SK-N-SH (cell line): ENCODE measurements around the gene INIP.

Experiments
- CHD2 ChIP-seq: fragments of 150-350 bp; IDR thresholded peaks from 2 replicates; pipeline ENCODE4 v1.6.1; 2018; ENCODE audit warnings: low read length; ENCODE audit not compliant: partially characterized antibody
- GABPA ChIP-seq: IDR thresholded peaks from 2 replicates; pipeline ENCODE4 v1.4.0; 2012; ENCODE audit warnings: low read depth, mild to moderate bottlenecking
- POLR2AphosphoS5 ChIP-seq: IDR thresholded peaks from 2 replicates; pipeline ENCODE4 v1.6.1; 2012; ENCODE audit warnings: low read depth, low read length
- RAD21 ChIP-seq: IDR thresholded peaks from 2 replicates; pipeline ENCODE4 v1.6.1; 2012; ENCODE audit warnings: mild to moderate bottlenecking, low read length
- RFX5 ChIP-seq: IDR thresholded peaks from 2 replicates; pipeline ENCODE4 v1.6.1; 2012; ENCODE audit warnings: mild to moderate bottlenecking, improper control_type of control experiment, low read length
- TCF12 ChIP-seq: IDR thresholded peaks from 2 replicates; pipeline ENCODE4 v1.4.0; 2012
- TF ChIP-seq, protein P1 (sequence below): fragments of 200-600 bp; sonication (generic); IDR thresholded peaks from 2 replicates; pipeline ENCODE4 v1.6.1; 2017; ENCODE audit warnings: antibody characterized with exemption, mild to moderate bottlenecking, moderate library complexity
- TF ChIP-seq, protein P2 (sequence below): IDR thresholded peaks from 2 replicates; pipeline ENCODE4 v1.4.0; 2012; ENCODE audit warnings: low read depth
- TF ChIP-seq, protein P3 (sequence below): fragments of 150-350 bp; IDR thresholded peaks from 2 replicates; pipeline ENCODE4 v1.6.1; 2017; ENCODE audit warnings: antibody characterized with exemption, low read length, low read depth, borderline replicate concordance

DNA sequence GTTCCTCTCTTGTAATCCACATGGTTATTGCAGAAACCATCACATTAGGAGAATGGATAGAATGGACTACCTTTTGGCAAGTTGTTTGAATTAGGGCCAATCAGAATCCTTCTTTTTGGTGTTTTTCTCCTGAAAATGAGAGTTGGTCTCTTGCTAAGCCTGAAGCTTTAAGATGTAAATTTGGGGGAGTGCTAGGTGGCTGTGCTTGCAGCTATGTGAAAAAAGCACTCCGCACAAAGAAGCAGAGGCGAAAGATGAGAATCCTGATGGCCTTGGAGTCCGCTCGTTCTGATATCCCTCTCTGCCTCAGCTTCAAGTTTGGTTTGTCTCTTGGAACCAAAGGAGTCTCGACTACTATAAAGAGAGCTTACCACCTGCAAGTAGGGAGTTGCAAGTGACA is 63.6 kb downstream of the INIP start:
- TF ChIP-seq, protein P1, sequence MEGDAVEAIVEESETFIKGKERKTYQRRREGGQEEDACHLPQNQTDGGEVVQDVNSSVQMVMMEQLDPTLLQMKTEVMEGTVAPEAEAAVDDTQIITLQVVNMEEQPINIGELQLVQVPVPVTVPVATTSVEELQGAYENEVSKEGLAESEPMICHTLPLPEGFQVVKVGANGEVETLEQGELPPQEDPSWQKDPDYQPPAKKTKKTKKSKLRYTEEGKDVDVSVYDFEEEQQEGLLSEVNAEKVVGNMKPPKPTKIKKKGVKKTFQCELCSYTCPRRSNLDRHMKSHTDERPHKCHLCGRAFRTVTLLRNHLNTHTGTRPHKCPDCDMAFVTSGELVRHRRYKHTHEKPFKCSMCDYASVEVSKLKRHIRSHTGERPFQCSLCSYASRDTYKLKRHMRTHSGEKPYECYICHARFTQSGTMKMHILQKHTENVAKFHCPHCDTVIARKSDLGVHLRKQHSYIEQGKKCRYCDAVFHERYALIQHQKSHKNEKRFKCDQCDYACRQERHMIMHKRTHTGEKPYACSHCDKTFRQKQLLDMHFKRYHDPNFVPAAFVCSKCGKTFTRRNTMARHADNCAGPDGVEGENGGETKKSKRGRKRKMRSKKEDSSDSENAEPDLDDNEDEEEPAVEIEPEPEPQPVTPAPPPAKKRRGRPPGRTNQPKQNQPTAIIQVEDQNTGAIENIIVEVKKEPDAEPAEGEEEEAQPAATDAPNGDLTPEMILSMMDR = no peak
- TF ChIP-seq POLR2AphosphoS5 (no peak), CHD2 (no peak), GABPA (no peak), RFX5 (no peak), TCF12 (no peak), RAD21 (no peak)
- TF ChIP-seq, protein P2, sequence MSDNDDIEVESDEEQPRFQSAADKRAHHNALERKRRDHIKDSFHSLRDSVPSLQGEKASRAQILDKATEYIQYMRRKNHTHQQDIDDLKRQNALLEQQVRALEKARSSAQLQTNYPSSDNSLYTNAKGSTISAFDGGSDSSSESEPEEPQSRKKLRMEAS = no peak
- TF ChIP-seq, protein P3, sequence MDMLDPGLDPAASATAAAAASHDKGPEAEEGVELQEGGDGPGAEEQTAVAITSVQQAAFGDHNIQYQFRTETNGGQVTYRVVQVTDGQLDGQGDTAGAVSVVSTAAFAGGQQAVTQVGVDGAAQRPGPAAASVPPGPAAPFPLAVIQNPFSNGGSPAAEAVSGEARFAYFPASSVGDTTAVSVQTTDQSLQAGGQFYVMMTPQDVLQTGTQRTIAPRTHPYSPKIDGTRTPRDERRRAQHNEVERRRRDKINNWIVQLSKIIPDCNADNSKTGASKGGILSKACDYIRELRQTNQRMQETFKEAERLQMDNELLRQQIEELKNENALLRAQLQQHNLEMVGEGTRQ = no peak
